Stimulated activated CD4-positive, alpha-beta T cell treated with anti-CD3 and anti-CD28 coated beads, Interleukin-12 subunit alpha, Interleukin-12 subunit beta, amount 100 ng/mL, for 48 hours (primary cell): Measurements from ENCODE around the gene RSPRY1.

Experiments used
- DNase-seq, 3 donors: peaks; one replicate each; pipeline ENCODE4 v3.0.0-alpha.2; 2020; ENCODE audit warnings: low read depth in 2 of 3, low spot score in 1 of 3

The RSPRY1 gene

DNA sequence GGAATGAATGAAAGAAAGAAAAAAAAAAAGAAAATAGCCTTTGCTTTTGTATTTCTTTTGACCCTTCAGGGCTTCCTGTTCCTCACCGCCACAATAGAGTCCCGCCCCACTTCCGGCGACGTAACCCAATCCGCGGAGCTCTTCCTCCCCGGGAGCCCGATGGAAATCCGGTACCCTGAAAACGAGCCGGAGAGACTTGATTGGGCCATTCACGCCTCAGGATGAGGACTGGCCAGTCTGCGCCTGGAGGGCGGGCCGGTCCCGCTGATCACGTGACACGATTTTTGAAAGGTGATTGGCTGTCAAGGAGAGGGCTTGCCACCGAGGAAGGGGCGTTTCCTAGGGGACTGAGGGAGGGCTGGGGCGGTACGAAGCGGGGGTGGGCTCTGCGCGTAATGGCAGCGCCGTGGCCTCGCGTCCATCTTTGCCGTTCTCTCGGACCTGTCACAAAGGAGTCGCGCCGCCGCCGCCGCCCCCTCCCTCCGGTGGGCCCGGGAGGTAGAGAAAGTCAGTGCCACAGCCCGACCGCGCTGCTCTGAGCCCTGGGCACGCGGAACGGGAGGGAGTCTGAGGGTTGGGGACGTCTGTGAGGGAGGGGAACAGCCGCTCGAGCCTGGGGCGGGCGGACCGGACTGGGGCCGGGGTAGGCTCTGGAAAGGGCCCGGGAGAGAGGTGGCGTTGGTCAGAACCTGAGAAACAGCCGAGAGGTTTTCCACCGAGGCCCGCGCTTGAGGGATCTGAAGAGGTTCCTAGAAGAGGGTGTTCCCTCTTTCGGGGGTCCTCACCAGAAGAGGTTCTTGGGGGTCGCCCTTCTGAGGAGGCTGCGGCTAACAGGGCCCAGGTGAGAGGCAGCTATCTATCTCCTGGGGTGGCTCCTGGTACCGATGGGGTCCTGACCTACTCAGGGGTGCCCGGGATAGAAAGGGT is at the start of gene RSPRY1, which contains the start of gene PSME3IP1:
Gene RSPRY1, plus strand, starts transcription at position 385 of the 927 bp plus-strand sequence. CDS start 18,330 bp downstream, outside the sequence.
Gene PSME3IP1, minus strand, starts transcription at position 95 of the 927 bp plus-strand sequence. CDS start 12,185 bp downstream, outside the sequence.
- DNase-seq = peak; percentile 96 to 100 (median 99)

DNA sequence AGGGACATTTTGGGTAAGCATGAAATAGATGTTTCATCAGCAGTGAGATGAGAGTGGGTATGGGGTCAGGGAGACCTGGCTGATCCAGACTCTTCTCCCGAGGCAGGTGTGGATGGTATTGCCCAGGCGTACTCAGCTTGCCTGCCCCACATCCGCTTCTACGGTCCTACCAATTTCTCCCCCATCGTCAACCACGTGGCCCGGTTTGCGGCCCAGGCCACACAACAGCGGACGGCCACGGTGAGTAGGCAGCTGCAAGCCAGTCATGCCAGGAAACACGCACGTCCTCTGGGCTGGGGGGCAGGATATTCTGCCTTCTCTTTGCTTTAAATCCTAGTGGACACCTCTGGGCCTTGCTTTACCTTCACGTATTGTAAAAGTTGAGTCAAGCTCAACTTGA is 49.1 kb upstream of the RSPRY1 start:
- no peak for DNase-seq

DNA sequence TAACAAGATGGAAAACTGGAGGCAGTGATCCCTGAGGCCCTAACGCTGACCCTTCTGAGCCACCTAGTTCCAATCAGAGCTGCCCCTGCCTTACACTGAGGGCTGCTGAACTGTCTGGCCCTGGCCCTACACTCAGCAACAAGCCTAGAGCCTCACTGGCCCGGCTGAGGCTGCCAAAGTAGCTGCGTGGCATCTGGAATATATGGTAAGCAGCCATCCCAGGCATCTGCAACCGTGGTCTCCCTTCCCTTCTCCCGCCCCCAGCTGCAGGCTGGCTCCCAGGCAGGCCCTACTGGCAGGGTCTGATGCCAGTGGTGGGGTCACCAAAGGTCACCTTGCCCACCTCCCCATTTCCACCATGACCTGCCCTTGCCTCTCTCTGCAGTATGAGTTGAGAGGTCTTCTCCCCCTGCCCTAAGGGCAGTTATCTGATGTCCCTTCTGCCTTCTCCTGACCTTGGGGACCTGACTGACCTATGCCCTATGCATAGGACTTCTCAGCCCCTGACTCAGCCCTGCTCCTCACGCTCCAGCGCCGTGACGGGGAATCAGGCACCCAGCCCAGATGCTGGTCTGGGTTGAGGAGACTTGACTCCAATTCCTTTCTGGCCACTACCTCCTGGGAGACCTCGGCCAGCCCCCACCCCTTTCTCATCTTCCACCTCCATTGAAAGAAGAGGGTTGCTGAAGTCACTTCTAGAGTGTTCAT is 48.4 kb upstream of the RSPRY1 start:
- DNase-seq = no peak

DNA sequence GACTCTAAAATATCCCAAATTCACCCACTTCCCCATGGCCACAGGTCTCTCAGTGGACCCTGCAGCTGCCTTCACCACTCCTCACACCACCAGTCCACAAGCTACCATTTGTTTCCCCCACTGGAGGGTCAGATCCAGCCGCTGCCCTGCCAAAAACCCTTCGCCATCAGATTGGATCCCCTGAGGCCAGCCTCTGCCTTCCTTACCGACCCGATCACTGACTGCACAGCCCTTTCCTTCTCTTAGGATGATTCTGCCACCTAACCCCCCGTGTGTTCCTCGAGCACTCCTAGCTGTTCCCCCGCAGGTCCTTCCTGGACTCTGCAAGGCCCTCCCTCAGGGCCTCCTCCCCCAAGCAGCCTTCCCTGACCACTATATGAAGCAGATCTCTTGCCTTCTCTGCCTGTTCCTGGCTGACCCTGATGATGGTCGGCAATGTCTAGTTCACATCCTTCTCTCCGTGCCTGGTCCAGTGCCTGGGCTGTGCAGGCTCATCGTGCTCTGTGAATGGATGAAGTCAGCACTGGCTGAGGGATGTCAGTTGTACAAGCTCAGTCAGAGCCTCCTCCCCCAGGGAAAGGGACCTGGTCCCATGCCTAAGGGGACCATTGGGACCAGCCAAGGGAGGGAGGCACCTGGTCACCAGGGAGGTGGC is 47.7 kb upstream of the RSPRY1 start:
- no peak for DNase-seq

DNA sequence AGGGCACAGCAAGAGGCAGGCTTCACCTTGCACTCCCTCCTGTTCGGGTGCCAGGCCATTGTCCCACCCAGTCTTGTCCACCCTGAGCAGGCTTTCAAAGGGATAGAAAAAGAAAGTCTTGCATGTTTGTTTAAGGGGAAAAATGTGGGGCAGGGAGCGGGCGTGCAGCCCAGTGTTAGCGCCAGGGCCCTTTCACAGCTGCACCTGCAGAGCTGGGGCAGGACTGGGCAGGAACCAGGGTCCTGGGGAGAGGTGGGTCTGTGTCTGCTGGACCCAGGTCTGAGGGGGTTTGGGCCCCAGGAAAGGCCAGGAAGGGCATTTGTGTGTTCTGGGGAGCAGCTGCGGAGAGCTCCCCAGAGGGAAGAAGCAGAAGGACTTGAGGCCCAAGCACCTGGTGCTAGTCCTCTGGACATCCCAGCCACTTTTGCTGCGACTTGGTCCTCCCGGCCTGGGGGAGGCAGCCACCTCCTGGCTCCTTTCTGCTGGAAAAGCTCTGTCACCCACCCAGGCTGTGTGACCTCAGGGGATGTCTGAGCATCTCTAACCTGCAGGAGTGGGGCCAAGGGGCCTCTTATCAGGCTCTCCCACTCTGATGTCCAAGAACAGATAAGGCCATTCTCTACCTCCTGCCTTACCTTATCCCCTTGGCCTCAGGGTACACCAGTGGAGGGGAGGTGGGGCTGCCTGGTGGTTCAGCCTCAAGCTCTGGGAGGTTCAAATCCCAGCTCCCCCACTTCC is 45.0 kb upstream of the RSPRY1 start:
- no peak for DNase-seq

DNA sequence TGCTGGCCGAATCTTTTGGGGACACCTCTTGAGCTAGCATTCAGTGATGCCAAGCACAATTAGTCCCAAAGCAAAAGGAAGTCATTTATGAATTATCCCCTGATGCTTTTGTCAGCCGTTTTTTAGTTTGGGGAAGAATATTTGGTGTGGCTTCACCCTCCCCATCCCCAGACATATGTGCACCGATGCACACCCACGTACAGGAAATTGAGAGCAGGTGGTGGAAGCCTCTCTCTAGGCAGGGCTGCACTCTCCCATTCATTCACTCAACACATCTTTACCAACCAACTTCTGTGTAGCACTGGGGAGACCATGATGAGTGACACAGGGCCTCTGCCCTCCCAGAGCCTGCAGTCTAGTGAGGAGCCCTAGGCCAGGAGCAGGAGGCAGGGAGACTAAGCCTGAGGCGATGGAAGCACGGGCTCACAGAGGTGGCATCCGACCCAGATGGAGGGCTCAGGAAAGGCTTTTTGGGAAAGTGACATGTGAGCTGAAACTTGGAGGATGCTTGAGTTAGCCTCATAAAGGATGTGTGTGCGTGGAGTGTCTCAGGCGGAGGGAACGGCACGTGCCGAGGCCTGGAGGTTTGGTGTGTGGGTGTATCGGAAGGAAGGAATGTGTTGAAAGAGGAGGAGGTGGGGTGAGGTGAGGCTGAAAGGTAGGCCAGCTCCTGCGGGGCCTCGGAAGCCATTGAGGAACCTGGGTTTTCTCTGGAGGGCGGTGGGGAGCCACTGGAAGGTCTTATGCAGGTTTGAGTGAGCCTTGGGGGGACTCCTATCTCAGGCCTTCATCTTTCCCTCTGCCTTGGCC is 44.1 kb upstream of the RSPRY1 start:
- no peak for DNase-seq

DNA sequence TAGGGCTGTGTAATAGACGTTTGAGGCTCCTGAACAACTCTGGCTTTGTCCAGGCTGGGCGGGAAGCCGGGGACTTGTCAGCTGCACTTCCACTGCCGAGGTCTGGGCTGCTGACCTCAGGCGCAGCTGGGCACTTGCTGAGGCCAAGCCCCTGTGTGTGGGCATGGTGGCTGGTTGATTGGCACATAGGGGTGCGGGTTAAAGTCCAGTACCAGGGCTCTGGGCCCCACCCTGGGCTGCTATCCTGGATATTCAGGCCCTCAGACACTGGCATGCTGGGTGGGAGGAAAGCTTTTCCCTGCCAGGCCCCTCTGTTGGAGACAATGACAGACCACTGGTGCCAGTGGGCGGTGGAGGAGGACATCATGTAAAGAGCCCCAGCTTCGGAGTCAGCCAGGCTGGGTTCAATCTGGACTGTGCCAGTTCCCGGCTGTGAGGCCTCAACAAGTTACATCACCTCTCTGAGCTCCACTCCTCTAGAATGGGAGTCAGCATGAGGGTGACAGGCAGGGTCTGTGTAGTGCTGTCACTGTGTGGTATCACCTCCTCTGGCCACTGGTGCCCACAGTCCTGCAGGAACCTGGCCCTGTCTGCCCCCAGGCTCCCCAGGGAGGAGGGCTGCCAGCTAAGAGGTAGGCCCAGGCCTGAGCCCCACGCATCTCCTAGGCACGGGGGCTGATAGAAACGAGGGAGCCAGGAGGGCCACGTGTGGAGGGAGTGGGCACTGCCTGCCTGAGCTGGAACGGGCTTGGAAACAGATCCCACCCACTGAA is 42.8 kb upstream of the RSPRY1 start:
- DNase-seq = no peak

DNA sequence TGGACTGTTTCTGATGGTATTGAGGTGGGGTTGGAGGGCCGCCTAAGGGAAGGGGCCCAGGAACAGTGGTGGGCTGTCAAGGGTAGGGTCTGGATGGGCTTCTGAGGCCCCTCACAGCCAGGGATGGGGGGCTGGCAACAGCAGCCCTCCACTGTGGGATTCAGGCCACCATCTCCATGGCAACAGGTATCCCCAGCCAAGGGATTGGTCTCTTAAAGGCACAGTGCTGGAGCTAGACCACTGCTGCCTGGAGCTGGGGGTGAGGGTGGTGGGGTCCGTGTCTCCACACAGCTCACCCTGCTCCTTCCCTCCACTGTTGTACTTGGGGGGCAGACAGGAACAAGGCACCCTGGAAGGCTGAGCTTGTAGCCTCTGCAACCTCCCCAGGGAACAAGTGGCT is 42.1 kb upstream of the RSPRY1 start:
- no peak for DNase-seq

DNA sequence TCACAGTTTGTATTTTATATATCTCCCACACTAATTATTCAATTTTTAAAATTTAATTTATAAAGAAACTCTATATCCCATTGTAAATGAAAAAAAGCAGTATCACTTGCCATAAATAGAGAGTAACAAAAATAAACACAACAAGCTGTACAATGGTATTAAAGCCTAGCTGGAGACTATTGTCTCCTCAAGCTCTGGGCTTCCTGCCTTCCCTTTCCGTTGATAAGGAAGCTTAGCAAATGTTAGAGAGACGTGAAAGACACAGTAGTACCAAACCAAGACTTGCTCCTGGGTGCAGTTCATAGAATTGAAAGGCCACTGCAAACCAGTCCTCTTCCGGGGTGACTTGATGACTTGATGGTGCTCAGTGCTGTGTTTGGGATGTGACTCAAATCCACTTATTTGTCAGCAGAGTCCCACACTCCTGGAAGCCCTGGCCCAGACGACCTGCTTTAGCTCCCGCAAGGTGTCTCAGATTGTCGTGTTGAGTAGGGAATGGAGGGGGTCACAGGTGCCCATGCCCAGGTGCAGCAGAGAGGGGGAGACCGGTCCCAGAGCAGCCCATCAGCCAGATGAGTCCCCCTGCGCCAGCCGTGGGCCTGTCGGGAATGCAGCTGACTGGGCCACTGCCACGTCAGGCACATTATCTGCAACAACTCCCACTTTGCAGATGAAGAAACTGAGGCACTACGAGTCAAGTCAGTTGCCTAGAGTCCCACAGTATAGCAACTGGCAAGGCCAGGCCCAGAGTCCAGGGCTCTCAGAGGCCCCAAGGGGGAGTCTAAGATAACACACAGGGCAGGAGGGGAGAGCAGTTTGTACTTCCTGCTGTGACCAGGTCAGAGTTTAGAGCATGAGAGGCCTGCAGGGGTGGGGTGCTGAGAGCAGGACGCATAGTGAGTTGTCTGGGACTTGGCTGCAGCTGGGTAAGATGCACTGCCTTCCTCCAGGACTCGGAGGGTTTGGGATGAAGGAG is 40.8 kb upstream of the RSPRY1 start:
- DNase-seq = no peak

DNA sequence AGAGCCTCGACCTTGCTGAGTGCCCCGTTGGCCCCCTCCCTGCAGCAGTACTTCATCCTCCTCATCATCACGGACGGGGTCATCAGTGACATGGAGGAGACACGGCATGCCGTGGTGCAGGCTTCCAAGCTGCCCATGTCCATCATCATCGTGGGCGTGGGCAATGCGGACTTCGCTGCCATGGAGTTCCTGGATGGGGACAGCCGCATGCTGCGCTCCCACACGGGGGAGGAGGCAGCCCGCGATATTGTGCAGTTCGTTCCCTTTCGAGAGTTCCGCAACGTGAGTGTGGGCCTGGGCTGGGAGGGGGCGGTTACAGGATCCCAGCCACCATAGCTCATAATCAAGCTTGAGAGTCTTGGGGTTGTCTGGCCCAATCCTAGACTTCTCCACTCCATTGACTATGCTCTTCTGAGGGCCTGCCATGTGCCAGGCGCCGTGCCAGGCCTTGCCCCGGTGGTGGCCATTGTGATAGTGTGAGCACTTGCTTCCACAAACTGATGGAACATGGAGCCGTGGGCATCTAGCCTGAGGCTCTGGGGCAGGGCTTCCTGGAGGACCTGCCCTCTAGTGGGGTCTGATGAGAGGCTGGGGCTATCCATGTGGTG is 40.0 kb upstream of the RSPRY1 start:
- DNase-seq = no peak

DNA sequence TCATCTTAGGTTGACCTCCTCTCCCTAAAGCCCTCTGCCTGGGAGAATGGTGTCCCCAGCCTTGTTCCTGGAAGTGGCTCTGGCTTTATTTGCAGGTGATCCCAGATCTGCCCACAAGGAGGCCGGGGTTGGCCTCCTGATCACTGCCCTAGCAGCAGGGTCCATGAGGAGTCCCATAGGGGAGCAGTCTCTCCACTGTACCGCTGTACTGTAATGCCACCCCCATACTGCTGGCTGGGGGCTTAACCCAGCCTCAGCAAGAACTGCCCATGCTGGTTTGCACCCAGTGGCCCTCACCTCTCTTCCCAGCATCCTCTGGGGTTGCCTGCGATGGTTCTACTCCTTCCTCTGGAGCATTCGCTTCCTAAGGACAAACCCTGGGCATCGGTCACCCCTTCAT is 39.4 kb upstream of the RSPRY1 start:
- no peak for DNase-seq

DNA sequence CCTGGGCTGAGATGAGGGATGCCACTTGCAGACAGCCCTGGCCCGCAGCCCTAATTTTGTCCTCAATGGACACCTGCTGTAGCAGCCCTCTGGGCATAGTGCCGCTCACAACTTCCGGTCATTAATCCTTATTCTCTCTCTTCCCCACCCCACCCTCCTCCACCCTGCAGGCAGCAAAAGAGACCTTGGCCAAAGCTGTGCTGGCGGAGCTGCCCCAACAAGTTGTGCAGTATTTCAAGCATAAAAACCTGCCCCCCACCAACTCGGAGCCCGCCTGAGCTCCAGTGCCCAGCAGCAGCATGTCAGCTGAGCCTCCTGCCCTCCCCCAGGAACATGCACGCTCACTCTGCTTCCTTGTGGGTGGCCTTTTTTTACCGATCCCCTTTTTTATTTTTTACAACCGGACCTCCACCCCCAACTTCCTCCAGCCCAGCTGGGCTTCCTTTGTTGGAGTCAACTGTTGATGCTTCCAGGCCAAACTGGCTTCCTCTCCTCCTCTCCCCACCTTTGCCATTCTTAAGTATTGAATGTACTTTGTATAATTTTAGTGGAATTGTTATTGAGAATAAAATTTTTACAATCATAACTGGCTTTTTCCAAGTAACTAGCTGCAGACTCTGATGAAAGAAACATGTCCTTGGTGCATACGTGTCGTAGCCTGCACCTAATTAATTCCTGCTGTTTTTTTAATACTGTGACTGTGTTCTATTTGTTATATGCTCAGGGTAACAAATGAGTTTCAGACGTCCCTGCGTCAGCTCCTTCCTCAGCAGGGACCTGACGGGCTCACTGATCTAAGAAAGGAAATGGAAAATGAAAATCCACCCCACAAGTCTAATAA is 38.5 kb upstream of the RSPRY1 start:
- DNase-seq = no peak

DNA sequence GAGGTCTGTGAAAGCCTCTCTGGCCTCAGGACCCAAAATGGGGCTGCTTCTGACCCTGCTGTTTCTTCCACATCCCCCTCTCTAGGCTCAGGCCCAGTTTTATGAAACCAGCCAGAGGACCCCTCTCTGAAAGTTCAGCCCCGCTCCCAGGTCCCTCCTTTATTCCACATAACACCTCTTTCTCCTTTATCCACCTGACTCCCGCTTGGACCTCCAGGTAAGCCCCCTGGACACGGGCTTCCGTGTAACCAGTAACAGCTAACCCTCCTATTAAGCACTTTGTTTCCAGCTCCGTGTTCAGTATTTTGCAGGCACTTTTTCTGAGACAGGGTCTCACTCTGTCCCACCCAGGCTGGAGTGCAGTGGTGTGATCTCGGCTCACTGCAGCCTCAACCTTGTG is 37.6 kb upstream of the RSPRY1 start:
- DNase-seq = no peak

DNA sequence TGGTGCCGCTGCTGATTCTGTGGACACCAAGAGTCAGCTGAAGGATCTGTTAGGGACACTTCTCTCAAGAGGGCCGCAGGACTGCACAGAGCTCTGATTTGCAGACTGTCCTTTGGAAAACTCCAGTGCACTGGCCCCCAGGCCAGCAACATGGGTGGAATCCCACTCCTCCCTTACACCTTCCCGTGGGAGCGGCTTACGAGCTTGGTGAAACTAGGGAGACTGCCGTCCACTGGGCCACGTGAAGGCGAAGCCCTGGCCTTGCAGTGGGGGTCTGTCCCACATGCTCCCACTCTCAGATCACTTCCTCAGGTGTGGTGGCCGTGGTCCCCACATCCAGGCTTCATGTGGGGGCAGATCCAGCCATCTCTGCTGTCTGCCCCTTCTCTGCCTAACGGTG is 36.7 kb upstream of the RSPRY1 start:
- DNase-seq = no peak

DNA sequence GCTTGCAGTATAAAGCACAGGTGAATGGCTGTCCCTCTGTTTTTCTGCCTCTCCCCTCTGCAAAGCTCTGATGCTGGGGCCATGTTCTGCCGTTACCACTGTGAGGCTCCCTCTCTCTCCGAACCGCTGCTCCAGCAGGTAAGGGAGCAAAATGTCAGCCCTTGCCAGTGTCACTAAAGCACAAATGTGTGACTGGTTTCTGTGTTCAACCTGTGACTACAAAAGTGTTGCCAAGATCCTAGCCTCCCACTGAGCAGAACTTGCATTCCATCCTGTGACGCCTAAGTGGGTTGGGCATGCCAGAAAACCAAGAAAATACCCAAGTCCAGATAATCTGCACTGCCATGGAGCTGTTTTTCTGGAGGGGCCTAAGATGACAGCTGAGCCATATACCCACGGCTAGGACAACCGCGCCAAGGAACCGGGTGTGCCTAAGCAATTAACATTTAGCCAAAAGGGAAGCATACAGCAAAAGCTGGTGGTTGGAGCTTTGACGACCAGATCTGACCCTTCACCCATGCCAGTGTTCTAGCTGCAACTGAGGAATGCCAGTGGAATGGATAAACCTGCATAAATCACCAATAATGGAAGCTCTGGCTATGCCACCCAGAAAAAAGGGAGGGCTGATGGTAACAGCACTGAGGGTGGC is 35.3 kb upstream of the RSPRY1 start:
- DNase-seq = no peak

DNA sequence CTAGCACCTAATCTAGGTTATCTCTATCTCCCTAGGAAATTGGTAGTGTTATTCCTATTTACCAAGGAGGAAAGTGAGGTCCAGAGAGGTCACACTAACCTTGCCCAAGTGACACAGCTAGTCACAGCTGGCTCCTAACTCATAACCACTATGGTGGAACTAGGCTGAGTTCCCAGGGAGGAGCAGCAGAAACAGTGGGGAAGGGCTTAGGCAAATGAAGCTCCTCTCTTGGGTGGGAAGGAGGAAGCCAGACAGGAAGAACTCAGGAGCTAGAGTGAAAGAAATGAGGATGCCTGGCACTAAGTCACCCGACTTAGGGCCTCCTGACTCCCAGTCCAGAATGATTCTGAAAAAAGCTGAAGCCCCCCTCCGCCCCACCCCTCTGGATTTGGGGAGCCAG is 34.8 kb upstream of the RSPRY1 start:
- no peak for DNase-seq
